Breast epithelium (tissue), 3 donors: Measurements from ENCODE around the gene CXCL12.

Experiments
- POLR2A ChIP-seq: fragments of 450-650 bp; IDR thresholded peaks from one replicate; pipeline ENCODE4 v1.6.1; 2016; ENCODE audit warnings: antibody characterized with exemption, mild to moderate bottlenecking, moderate library complexity
- POLR2AphosphoS5 ChIP-seq, 3 donors: sonication (generic); formaldehyde crosslinking; IDR thresholded peaks; one replicate each; pipeline ENCODE4 v1.6.1; 2017; ENCODE audit warnings: antibody characterized with exemption in 3 of 3

GRCh38 chr10:44369854-44370253, 15.0 kb downstream of the CXCL12 start:
- TF ChIP-seq POLR2A (no peak), POLR2AphosphoS5 (IDR thresholded peaks at IDR 0.05) (no peak)
